Motor neuron (in vitro differentiated cells): Measurements from ENCODE around the gene NPIPB8. TPM values are rescaled to one million over a fixed set of nuclear protein-coding genes. Genes with fewer than 3 reads are reported as not detected.
"Not testable (repeated sequence)": the region's sequence is repeated elsewhere in the genome, so short reads cannot be mapped to it uniquely, and the experiment has no call there.

Source experiments
- ATAC-seq, 8 experiments: fragments of 200-7000 bp; cut with Tn5 transposase; replicated peaks in 6 of 8; 2 replicates each; pipeline ENCODE4 v1.8.0; 2021; ENCODE audit warnings: mild to moderate bottlenecking in 8 of 8, moderate library complexity in 8 of 8
- H3K27ac ChIP-seq, 2 donors: fragments of 250-450 bp; sonication (Bioruptor Pico); 2 replicates each; pipeline ENCODE4 v1.9.0; 2021; ENCODE audit warnings: antibody characterized with exemption in 2 of 2, mild to moderate bottlenecking in 2 of 2, moderate library complexity in 1 of 2
- H3K4me1 ChIP-seq, 2 donors: fragments of 250-450 bp; sonication (Bioruptor Pico); replicated peaks in 1 of 2; 2 replicates each; pipeline ENCODE4 v1.6.1; 2021; ENCODE audit warnings: antibody characterized with exemption in 2 of 2, mild to moderate bottlenecking in 2 of 2, moderate library complexity in 1 of 2
- H3K4me3 ChIP-seq, 5 donors: fragments of 250-450 bp; sonication (Bioruptor Pico); 2 replicates each; pipeline ENCODE4 v1.9.0; 2021; ENCODE audit warnings: antibody characterized with exemption in 5 of 5, mild to moderate bottlenecking in 5 of 5, moderate library complexity in 4 of 5
- WGBS, 10 experiments: fragments of 450-650 bp; shearing (Covaris generic); methylation state at CpG; one replicate each; pipeline ENCODE4 v1.0.0; 2022; 5-methylcytosine and 5-hydroxymethylcytosine counted together
- in situ Hi-C, 9 experiments: fragments of 400-800 bp; cut with MboI; loops; one replicate each; pipeline ENCODE4 v1.15.0; 2021; ENCODE audit warnings: low sequenced_read_pairs in 9 of 9, low pct_unique_long_range_greater_than_20kb in 2 of 9; ENCODE audit not compliant: unreplicated experiment in 9 of 9
- total RNA-seq, 8 experiments: library from RNA; unstranded; fragments of 300-600 nt; gene quantifications; 2 replicates each; pipeline versions ENCODE4 v1.2.3 to v1.2.4, GENCODE V29; 2022

NPIPB8 gene
- total RNA-seq, 8 experiments from 2014 or later = 0.38 to 1.5 (median 0.75) TPM; not detected in 5

DNA sequence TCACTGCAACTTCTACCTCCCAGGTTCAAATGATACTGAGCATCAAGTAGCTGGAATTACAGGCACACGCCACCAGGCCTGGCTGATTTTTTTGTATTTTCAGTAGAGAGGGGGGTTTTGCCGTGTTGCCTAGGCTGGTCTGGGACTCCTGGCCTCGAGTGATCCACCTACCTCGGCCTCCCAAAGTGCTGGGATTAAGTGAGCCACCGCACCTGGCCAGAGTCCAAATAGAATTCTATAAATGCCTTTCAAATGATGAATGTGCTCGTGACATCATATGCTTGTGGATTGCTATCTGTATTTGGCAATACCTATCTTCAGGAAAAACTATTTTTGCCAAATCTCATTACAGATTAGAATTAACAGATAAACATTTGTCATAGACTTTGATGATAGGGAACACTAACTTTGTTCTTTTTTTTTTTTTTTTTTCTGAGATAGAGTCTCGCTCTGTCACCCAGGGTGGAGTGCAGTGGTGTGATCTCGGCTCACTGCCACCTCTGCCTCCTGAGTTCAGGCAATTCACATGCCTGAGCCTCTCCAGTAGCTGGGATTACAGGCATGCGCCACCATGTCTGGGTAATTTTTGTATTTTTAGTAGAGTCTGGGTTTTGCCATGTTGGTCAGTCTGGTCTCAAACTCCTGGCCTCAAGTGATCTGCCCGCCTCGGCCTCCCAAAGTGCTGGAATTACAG, 55.5 kb downstream of the NPIPB8 start:
- in situ Hi-C loops, H3K4me1 ChIP-seq, H3K4me3 ChIP-seq, H3K27ac ChIP-seq: not testable (repeated sequence)
- peak in 2 of 8 experiments; percentile 50 to 66 for ATAC-seq
- no CpG with 5 or more reads among the region's 11 CpGs for WGBS, 10 experiments

- H3K4me3 ChIP-seq, in situ Hi-C loops, ATAC-seq, H3K27ac ChIP-seq, H3K4me1 ChIP-seq: not testable (repeated sequence)
- WGBS, 10 experiments = no CpG with 5 or more reads among the region's 9 CpGs
These were observed 61.9 kb downstream of the NPIPB8 start for GRCh38 chr16:28699792-28700191.

DNA sequence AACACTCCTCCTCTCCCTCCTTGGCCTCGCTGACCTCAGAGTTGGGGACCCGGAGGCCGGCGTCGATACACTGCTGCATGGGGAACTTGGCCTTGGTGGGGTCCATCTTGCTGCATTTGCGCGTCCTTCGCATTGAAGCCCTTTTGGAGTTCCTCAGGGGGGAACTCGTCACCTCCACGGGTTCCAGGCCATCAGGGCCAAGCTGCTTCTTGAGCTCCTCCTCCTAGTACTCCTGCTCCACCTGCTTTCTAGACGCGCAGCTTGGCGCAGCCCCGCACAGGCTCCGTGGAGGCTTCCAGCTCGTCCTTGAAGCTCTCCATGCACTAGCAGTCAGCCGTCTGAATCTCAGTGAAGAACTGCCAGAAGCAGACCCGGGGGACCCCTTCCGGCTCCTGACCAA, 62.5 kb downstream of the NPIPB8 start:
- in situ Hi-C loops, ATAC-seq: not testable (repeated sequence)
- no CpG with 5 or more reads among the region's 19 CpGs for WGBS, 10 experiments

DNA sequence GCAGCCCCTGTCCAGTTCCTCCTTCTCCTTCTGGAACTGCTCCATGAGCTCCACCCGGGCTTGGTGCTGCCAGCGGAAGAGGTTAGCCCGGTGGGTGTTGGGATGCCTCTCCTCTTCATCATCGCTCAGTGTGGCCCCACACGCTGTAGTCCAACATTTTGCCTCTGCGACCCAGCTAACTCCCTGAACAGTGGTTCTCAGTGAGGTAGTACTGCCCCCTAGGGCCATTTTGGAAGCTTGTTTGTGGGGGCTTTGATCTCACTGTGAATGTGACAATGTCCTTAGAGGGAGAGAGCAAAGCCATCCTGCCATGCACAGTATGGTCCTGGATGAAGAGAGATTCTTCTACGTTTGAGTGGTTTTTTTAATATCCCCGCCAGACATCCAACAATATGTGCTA, 63.5 kb downstream of the NPIPB8 start:
- ATAC-seq, H3K27ac ChIP-seq, H3K4me1 ChIP-seq, in situ Hi-C loops, H3K4me3 ChIP-seq: not testable (repeated sequence)
- WGBS, 10 experiments = no CpG with 5 or more reads among the region's 8 CpGs

More for the DNA sequence above, 62.5 kb downstream of the NPIPB8 start:
- not testable (repeated sequence) for H3K4me1 ChIP-seq, H3K27ac ChIP-seq, H3K4me3 ChIP-seq

DNA sequence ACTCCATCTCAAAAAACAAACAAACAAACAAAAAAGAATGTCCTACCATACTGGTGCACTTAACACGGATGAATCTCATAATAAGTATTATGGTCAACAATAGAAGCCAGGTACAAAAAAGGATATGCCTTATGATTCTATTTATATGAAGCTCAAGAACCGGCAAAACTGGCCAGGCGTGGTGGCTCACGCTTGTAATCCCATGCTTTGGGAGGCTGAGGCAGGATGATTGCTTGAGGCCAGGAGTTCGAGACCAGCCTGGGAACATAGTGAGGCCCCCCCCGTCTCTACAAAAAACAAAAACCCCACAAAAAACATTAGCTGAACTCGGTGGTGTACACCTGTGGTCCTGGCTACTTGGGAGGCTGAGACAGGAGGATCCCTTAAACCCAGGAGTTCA, 66.4 kb downstream of the NPIPB8 start:
- no CpG with 5 or more reads among the region's 7 CpGs for WGBS, 10 experiments
- H3K27ac ChIP-seq, in situ Hi-C loops, ATAC-seq, H3K4me3 ChIP-seq, H3K4me1 ChIP-seq: not testable (repeated sequence)

Other genes with a start within 250 kb of the NPIPB8 start
- gene EIF3CL, start 234.2 kb upstream of the NPIPB8 start, total RNA-seq = 100 to 1,000 TPM in 7 of 8 experiments, 10 to 100 TPM in 1; 64.2 to 235 (median 149) TPM
- under 1 TPM in 2 of 8 experiments, not detected in 6; 0.14 to 0.38 TPM for gene NPIPB7, start 165.7 kb upstream of the NPIPB8 start, total RNA-seq
- 10 to 100 TPM in 5 of 8 experiments, 1 to 10 TPM in 3; 3.7 to 16.7 (median 11.2) TPM for gene CLN3, start 146.0 kb upstream of the NPIPB8 start, total RNA-seq
- 1 to 10 TPM in 1 of 8 experiments, under 1 TPM in 5, not detected in 2; 0.05 to 1.5 (median 0.50) TPM for gene APOBR, start 143.4 kb upstream of the NPIPB8 start, total RNA-seq
- gene IL27, start 131.2 kb upstream of the NPIPB8 start, total RNA-seq = under 1 TPM in 1 of 8 experiments, not detected in 7; 0.76 TPM
- gene NUPR1, start 99.1 kb upstream of the NPIPB8 start, total RNA-seq = 100 to 1,000 TPM in 2 of 8 experiments, 10 to 100 TPM in 2, under 1 TPM in 4; 0.05 to 108 (median 15.4) TPM
- 10 to 100 TPM; 16.5 to 35.0 (median 24.7) TPM for gene SGF29, start 84.1 kb upstream of the NPIPB8 start, total RNA-seq
- gene SULT1A2, start 41.0 kb upstream of the NPIPB8 start, total RNA-seq = 1 to 10 TPM in 1 of 8 experiments, under 1 TPM in 6, not detected in 1; 0.11 to 1.2 (median 0.21) TPM
- 10 to 100 TPM in 2 of 8 experiments, 1 to 10 TPM in 4, under 1 TPM in 2; 0.16 to 15.9 (median 3.4) TPM for gene SULT1A1, start 28.0 kb upstream of the NPIPB8 start, total RNA-seq
- gene EIF3C, start 73.4 kb downstream of the NPIPB8 start, total RNA-seq = 100 to 1,000 TPM; 259 to 754 (median 376) TPM
- 1 to 10 TPM in 5 of 8 experiments, under 1 TPM in 3; 0.60 to 7.5 (median 1.5) TPM for gene NPIPB9, start 113.7 kb downstream of the NPIPB8 start, total RNA-seq
- 100 to 1,000 TPM in 2 of 8 experiments, 10 to 100 TPM in 6; 30.4 to 129 (median 57.4) TPM for gene ATXN2L, start 184.9 kb downstream of the NPIPB8 start, total RNA-seq
- gene TUFM, start 208.3 kb downstream of the NPIPB8 start, total RNA-seq = 100 to 1,000 TPM in 7 of 8 experiments, 10 to 100 TPM in 1; 97.3 to 268 (median 122) TPM
- 10 to 100 TPM; 14.5 to 59.6 (median 32.1) TPM for gene SH2B1, start 225.8 kb downstream of the NPIPB8 start, total RNA-seq
- gene ATP2A1, start 240.4 kb downstream of the NPIPB8 start, total RNA-seq = 1 to 10 TPM in 5 of 8 experiments, under 1 TPM in 3; 0.49 to 7.2 (median 1.8) TPM